OCI-LY1 (cell line): Measurements from ENCODE around the gene RUNX1.

Source experiments
- H2AFZ ChIP-seq: fragments of 200-600 bp; sonication (generic), shearing (Covaris generic); 2 replicates; pipeline ENCODE4 v1.6.0; 2014; ENCODE audit warnings: antibody characterized with exemption, mild to moderate bottlenecking, low read length
- H3F3A ChIP-seq: fragments of 200-600 bp; sonication (generic), shearing (Covaris generic); 2 replicates; pipeline ENCODE4 v1.6.0; 2014; ENCODE audit warnings: mild to moderate bottlenecking, antibody characterized with exemption, low read length, moderate library complexity; ENCODE audit not compliant: insufficient read depth
- H3K27ac ChIP-seq: fragments of 200-600 bp; sonication (generic); 2 replicates; pipeline ENCODE4 v1.5.1; 2014; ENCODE audit warnings: low read length, mixed run types, mild to moderate bottlenecking, low read depth; ENCODE audit not compliant: poor library complexity, severe bottlenecking
- H3K27me3 ChIP-seq: fragments of 200-600 bp; sonication (generic); 2 replicates; pipeline ENCODE4 v1.6.0; 2014; ENCODE audit warnings: antibody characterized with exemption, mild to moderate bottlenecking, low read length, moderate library complexity; ENCODE audit not compliant: insufficient read depth
- H3K36me3 ChIP-seq: fragments of 200-600 bp; sonication (generic); 2 replicates; pipeline ENCODE4 v1.6.1; 2014; ENCODE audit warnings: mild to moderate bottlenecking, antibody characterized with exemption, low read length, moderate library complexity, mixed read lengths; ENCODE audit not compliant: insufficient read depth
- H3K4me1 ChIP-seq: fragments of 200-600 bp; sonication (generic); 2 replicates; pipeline ENCODE4 v1.5.1; 2014; ENCODE audit warnings: mild to moderate bottlenecking, low read length, moderate library complexity; ENCODE audit not compliant: insufficient read depth, severe bottlenecking
- H3K4me2 ChIP-seq: fragments of 200-600 bp; sonication (generic), shearing (Covaris generic); 2 replicates; pipeline ENCODE4 v1.6.1; 2014; ENCODE audit warnings: low read length
- H3K4me3 ChIP-seq: fragments of 200-600 bp; sonication (generic); 2 replicates; pipeline ENCODE4 v1.5.1; 2014; ENCODE audit warnings: low read length, low read depth, mild to moderate bottlenecking, mixed read lengths; ENCODE audit not compliant: poor library complexity, severe bottlenecking
- H3K79me2 ChIP-seq: fragments of 200-600 bp; shearing (Covaris generic); 2 replicates; pipeline ENCODE4 v1.6.1; 2016; ENCODE audit warnings: mixed run types, low read length, mixed read lengths; ENCODE audit not compliant: insufficient read depth
- H3K9ac ChIP-seq: fragments of 200-600 bp; sonication (generic), shearing (Covaris generic); 2 replicates; pipeline ENCODE4 v1.6.1; 2014; ENCODE audit warnings: mild to moderate bottlenecking, low read length, mixed read lengths
- H3K9me2 ChIP-seq: fragments of 200-600 bp; sonication (generic), shearing (Covaris generic); 2 replicates; pipeline ENCODE4 v1.6.1; 2014; ENCODE audit warnings: low read depth, mild to moderate bottlenecking, low read length, mixed read lengths
- H3K9me3 ChIP-seq: fragments of 200-600 bp; shearing (Covaris generic); 2 replicates; pipeline ENCODE4 v1.6.1; 2014; ENCODE audit warnings: low read length, mixed read lengths
- H4K20me1 ChIP-seq: fragments of 200-600 bp; sonication (generic), shearing (Covaris generic); 2 replicates; pipeline ENCODE4 v1.6.0; 2016; ENCODE audit warnings: mild to moderate bottlenecking, low read length; ENCODE audit not compliant: insufficient read depth
- CTCF ChIP-seq: fragments of 200-600 bp; sonication (generic), shearing (Covaris generic); IDR thresholded peaks from 2 replicates; pipeline ENCODE4 v1.5.1; 2017; ENCODE audit warnings: mild to moderate bottlenecking, antibody characterized with exemption, low read length, moderate library complexity, mixed read lengths
- EZH2 ChIP-seq: fragments of 200-600 bp; sonication (generic), shearing (Covaris generic); IDR thresholded peaks from 2 replicates; pipeline ENCODE4 v1.8.0; 2017; ENCODE audit warnings: borderline replicate concordance, mixed run types, mild to moderate bottlenecking, antibody characterized with exemption, low read length, moderate library complexity, mixed read lengths

RUNX1 gene

GRCh38 chr21:35027563-35028450 is 21.3 kb downstream of the RUNX1 start:
- Histone ChIP-seq H3K4me1 (peaks cover 74% of the 10 kb centered on the region), H3K79me2 (peaks cover 49% of the 10 kb centered on the region), H3K9me2 (no peaks in the 10 kb centered on the region), H3K27ac (peak overlapping the region; percentile 89), H3K4me2 (peak overlapping the region; percentile 72), H2AFZ (no peak overlapping the region), H3K4me3 (peak overlapping the region; percentile 54), H4K20me1 (no peaks in the 10 kb centered on the region), H3K27me3 (no peaks in the 10 kb centered on the region), H3F3A (peaks cover 2% of the 10 kb centered on the region; the same call in 1 of the 2 replicates), H3K9ac (peak overlapping the region; percentile 50; the same call in 1 of the 2 replicates), H3K9me3 (no peaks in the 10 kb centered on the region), H3K36me3 (peaks cover 26% of the 10 kb centered on the region)
- TF ChIP-seq EZH2 (no peak), CTCF (no peak)

GRCh38 chr21:35026617-35027562 is 22.2 kb downstream of the RUNX1 start:
- H3K4me2 ChIP-seq, result peak overlapping the region; percentile 72
- H3K79me2 ChIP-seq, result peaks cover 46% of the 10 kb centered on the region
- H2AFZ ChIP-seq, result no peak overlapping the region
- peaks cover 74% of the 10 kb centered on the region for H3K4me1 ChIP-seq
- no peaks in the 10 kb centered on the region for H4K20me1 ChIP-seq
- H3K27me3 ChIP-seq, result no peaks in the 10 kb centered on the region
- no peaks in the 10 kb centered on the region for H3K9me3 ChIP-seq
- no peak for TF ChIP-seq EZH2
- TF ChIP-seq CTCF, result no peak
- H3K9ac ChIP-seq, result peak overlapping the region; percentile 62
- no peaks in the 10 kb centered on the region for H3K9me2 ChIP-seq
- H3F3A ChIP-seq, result peaks cover 2% of the 10 kb centered on the region; the same call in 1 of the 2 replicates
- peak overlapping the region; percentile 54 for H3K4me3 ChIP-seq
- peaks cover 24% of the 10 kb centered on the region for H3K36me3 ChIP-seq
- H3K27ac ChIP-seq, result peak overlapping the region; percentile 89

- H3F3A ChIP-seq, result peaks cover 2% of the 10 kb centered on the region; the same call in 1 of the 2 replicates
- no peak overlapping the region for H2AFZ ChIP-seq
- H3K4me1 ChIP-seq, result peaks cover 70% of the 10 kb centered on the region
- H3K9me3 ChIP-seq, result no peaks in the 10 kb centered on the region
- H4K20me1 ChIP-seq, result no peaks in the 10 kb centered on the region
- peak overlapping the region; percentile 72 for H3K4me2 ChIP-seq
- H3K79me2 ChIP-seq, result peaks cover 40% of the 10 kb centered on the region
- TF ChIP-seq CTCF (no peak), EZH2 (no peak)
- no peaks in the 10 kb centered on the region for H3K27me3 ChIP-seq
- peak overlapping the region; percentile 89 for H3K27ac ChIP-seq
- H3K9ac ChIP-seq, result peak overlapping the region; percentile 62
- peak overlapping the region; percentile 54 for H3K4me3 ChIP-seq
- H3K36me3 ChIP-seq, result peaks cover 24% of the 10 kb centered on the region; the same call in 1 of the 2 replicates
- H3K9me2 ChIP-seq, result no peaks in the 10 kb centered on the region
Measured at GRCh38 chr21:35026153-35026500, 23.0 kb downstream of the RUNX1 start.
